ENCODE data around the gene PARD3B.

DNA sequence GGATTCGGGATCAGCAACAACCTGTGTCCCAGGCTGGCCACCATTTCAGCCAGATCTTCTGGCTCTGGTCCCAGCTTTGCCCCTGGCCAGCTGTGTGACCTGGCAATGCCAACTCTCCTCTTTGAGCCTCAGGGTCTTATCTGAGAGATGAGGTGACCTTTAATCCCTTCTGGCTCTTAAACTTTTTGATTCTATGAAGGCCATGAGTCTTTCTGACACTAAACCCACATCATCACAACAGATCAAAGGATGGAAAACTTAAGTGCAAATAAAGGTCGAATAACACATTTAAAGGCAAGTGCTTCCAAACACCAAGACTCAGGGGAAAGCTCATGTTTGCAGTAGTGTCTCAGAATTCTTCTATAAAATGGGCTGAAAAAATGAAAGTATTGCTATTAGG, 645.3 kb downstream of the PARD3B start:
- no peak for TF ChIP-seq CTCF (IDR thresholded peaks at IDR 0.05; ENCODE audit: low read depth, low read length)
- TF ChIP-seq POLR2A (IDR thresholded peaks at IDR 0.05; ENCODE audit: extremely low read depth, insufficient read length), result no peak
- TF ChIP-seq MYC (IDR thresholded peaks at IDR 0.05; ENCODE audit: low read depth, low read length), result no peak
- TF ChIP-seq, protein P1, sequence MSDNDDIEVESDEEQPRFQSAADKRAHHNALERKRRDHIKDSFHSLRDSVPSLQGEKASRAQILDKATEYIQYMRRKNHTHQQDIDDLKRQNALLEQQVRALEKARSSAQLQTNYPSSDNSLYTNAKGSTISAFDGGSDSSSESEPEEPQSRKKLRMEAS (IDR thresholded peaks at IDR 0.05; ENCODE audit: low read depth, low read length), result no peak
